Thoracic aorta (tissue), 2 donors: Measurements from ENCODE around the gene BRF1. TPM values are rescaled to one million over a fixed set of nuclear protein-coding genes. Genes with fewer than 3 reads are reported as not detected.

ENCODE experiments used
- ATAC-seq: fragments of 150-250 bp; one replicate; pipeline ENCODE4 v1.8.0; 2017; ENCODE audit warnings: low read depth; ENCODE audit not compliant: insufficient number of reproducible peaks, low FRiP score
- DNase-seq: peaks from one replicate; pipeline ENCODE4 v3.0.0-alpha.2; 2020; ENCODE audit warnings: low spot score
- H3K27ac ChIP-seq, 2 donors: fragments of 200-600 bp; sonication (generic); 1 replicate in 1 of 2; 2 replicates in 1 of 2; pipeline ENCODE4 v1.5.1; 2016; ENCODE audit warnings: mild to moderate bottlenecking in 2 of 2, moderate library complexity in 2 of 2
- H3K27me3 ChIP-seq: fragments of 200-600 bp; sonication (generic); replicated peaks from 2 replicates; pipeline ENCODE4 v1.6.0; 2016; ENCODE audit warnings: mild to moderate bottlenecking; ENCODE audit not compliant: insufficient read depth
- H3K36me3 ChIP-seq: fragments of 200-600 bp; sonication (generic); one replicate; pipeline ENCODE4 v1.5.1; 2016
- H3K4me1 ChIP-seq, 2 donors: fragments of 200-600 bp; sonication (generic); 1 replicate in 1 of 2; 2 replicates in 1 of 2; pipeline versions ENCODE4 v1.5.1 to v1.6.0; 2016; ENCODE audit warnings: low read depth in 2 of 2, mild to moderate bottlenecking in 1 of 2; ENCODE audit not compliant: control insufficient read depth in 1 of 2
- H3K4me3 ChIP-seq: fragments of 200-600 bp; sonication (generic); 2 replicates; pipeline ENCODE4 v1.5.1; 2016; ENCODE audit warnings: mild to moderate bottlenecking
- H3K9me3 ChIP-seq: fragments of 200-600 bp; sonication (generic); 2 replicates; pipeline ENCODE4 v1.5.1; 2016
- CTCF ChIP-seq: fragments of 200-600 bp; sonication (generic); IDR thresholded peaks from one replicate; pipeline ENCODE4 v1.5.1; 2019; ENCODE audit warnings: antibody characterized with exemption
- total RNA-seq, 2 donors: library from RNA; depleted of rRNA; stranded (reverse); fragments of >200 nt; gene quantifications; one replicate each; pipeline versions ENCODE4 v1.1.0 to v1.2.3, GENCODE V29; 2016

The BRF1 gene
- total RNA-seq, 2 donors from 2014 or later, result 49.4 to 80.5 TPM

- Histone ChIP-seq H3K9me3 (no peaks in the 10 kb centered on the region), H3K27me3 (no peaks in the 10 kb centered on the region), H3K36me3 (no peaks in the 10 kb centered on the region), H3K27ac (no peak overlapping the region), H3K4me1 (peaks cover 4 to 19% of the 10 kb centered on the region in 2 donors), H3K4me3 (no peak overlapping the region)
- DNase-seq (no peak), ATAC-seq (no peak)
- no peak for TF ChIP-seq CTCF
These were observed 33.0 kb upstream of the BRF1 start for GRCh38 chr14:105333613-105334364.

- DNase-seq, result no peak
- H3K4me3 ChIP-seq, result no peak overlapping the region
- H3K36me3 ChIP-seq, result no peaks in the 10 kb centered on the region
- no peaks in the 10 kb centered on the region for H3K9me3 ChIP-seq
- H3K27ac ChIP-seq, result no peak overlapping the region
- no peaks in the 10 kb centered on the region for H3K27me3 ChIP-seq
- ATAC-seq, result no peak
- TF ChIP-seq CTCF, result no peak
- H3K4me1 ChIP-seq, result peaks cover 4 to 14% of the 10 kb centered on the region in 2 donors
These were observed 32.3 kb upstream of the BRF1 start for GRCh38 chr14:105333020-105333490.

- Histone ChIP-seq H3K27me3 (no peaks in the 10 kb centered on the region), H3K4me3 (no peak overlapping the region), H3K4me1 (peaks cover 0 to 8% of the 10 kb centered on the region in 2 donors), H3K9me3 (no peaks in the 10 kb centered on the region), H3K27ac (no peak overlapping the region), H3K36me3 (no peaks in the 10 kb centered on the region)
- no peak for TF ChIP-seq CTCF
- ATAC-seq (no peak), DNase-seq (no peak)
These were observed 31.6 kb upstream of the BRF1 start for GRCh38 chr14:105332350-105332874.

- H3K36me3 ChIP-seq, result no peaks in the 10 kb centered on the region
- ATAC-seq, result no peak
- peaks cover 0 to 8% of the 10 kb centered on the region in 2 donors for H3K4me1 ChIP-seq
These were observed 31.0 kb upstream of the BRF1 start for GRCh38 chr14:105331575-105332349.

More at GRCh38 chr14:105331575-105332349, 31.0 kb upstream of the BRF1 start:
- DNase-seq, result no peak
- Histone ChIP-seq H3K27me3 (no peaks in the 10 kb centered on the region), H3K4me3 (no peak overlapping the region), H3K27ac (no peak overlapping the region), H3K9me3 (no peaks in the 10 kb centered on the region)
- no peak for TF ChIP-seq CTCF
